ENCODE measurements around the gene KRT6B. TPM values are rescaled to one million over a fixed set of nuclear protein-coding genes. Genes with fewer than 3 reads are reported as not detected.

Gene KRT6B
- total RNA-seq, 1 donor from 2014 or later: not detected

DNA sequence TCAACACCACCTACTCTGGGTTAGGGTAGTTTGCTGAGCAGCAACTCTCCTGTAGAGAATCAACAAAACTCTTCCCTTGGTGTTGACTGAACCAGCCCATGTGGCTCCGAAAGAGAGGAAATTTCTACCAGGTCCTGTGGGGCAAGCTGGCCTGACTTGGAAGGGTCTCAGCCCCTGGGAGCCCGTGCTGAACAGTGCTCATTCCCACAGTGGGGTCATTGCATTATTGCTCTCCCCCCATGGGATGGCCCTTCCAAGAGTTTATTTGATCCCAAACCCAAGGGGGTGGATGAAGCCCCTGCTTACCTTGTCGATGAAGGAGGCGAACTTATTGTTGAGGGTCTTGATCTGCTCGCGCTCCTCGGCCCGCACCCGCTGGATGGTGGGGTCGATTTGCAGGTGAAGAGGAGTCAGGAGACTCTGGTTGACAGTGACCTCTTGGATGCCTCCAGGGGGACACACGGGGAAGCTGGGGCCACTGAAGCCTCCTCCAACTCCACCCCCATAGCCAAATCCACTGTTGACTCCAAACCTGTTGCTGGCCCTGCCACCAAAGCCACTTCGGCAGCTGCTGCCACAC lies 18.4 kb downstream of the KRT6B start:
- CTCF ChIA-PET: no interaction called here
- TF ChIP-seq, protein P1, sequence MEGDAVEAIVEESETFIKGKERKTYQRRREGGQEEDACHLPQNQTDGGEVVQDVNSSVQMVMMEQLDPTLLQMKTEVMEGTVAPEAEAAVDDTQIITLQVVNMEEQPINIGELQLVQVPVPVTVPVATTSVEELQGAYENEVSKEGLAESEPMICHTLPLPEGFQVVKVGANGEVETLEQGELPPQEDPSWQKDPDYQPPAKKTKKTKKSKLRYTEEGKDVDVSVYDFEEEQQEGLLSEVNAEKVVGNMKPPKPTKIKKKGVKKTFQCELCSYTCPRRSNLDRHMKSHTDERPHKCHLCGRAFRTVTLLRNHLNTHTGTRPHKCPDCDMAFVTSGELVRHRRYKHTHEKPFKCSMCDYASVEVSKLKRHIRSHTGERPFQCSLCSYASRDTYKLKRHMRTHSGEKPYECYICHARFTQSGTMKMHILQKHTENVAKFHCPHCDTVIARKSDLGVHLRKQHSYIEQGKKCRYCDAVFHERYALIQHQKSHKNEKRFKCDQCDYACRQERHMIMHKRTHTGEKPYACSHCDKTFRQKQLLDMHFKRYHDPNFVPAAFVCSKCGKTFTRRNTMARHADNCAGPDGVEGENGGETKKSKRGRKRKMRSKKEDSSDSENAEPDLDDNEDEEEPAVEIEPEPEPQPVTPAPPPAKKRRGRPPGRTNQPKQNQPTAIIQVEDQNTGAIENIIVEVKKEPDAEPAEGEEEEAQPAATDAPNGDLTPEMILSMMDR (IDR thresholded peaks at IDR 0.05): no peak
- Mint-ChIP-seq H3K36me3 (ENCODE audit: low read depth) (no peaks in the 10 kb centered on the region), H3K4me1 (no peaks in the 10 kb centered on the region), H3K27ac (no peak overlapping the region), H3K27me3 (peaks cover 19% of the 10 kb centered on the region), H3K9me3 (no peaks in the 10 kb centered on the region), H3K4me3 (no peak overlapping the region)
- POLR2A ChIA-PET: no interaction called here
- intact Hi-C loops (cut with micrococcal nuclease): no loop called here
- DNase-seq: no peak
- ATAC-seq (ENCODE audit: low read depth): no peak

DNA sequence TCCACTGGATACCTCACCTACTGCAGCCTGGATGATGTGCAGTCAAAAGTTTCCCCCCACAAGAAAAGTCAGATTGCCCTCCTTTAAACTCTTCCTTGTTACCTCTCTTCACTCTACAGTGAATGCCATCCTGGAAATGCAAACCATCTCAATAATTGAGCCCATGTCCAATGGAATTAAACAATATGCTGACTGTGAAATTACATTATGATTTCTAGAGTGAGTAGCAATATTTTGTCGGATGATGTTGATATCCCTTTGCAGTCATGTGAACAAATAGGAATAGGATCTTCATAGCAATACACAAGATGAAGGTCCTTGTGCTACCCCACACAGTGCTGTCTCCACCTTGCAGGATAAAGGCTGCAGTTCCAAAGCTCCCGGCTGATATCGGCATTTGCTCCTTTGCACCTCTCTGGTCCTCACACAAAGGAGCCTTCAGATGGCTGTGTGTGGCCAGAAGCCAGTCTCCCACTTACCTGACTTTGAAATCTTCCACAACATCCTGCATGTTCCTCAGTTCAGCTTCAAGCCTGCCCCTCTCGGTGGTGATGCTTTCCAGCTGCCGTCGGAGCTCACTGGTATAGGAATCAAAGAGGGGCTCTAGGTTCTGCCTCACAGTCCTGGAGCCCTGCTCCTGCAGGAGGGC lies 19.3 kb downstream of the KRT6B start:
- no peaks in the 10 kb centered on the region for H3K4me1 Mint-ChIP-seq
- no peak overlapping the region for H3K27ac Mint-ChIP-seq
- POLR2A ChIA-PET: no interaction called here
- CTCF ChIA-PET: no interaction called here
- H3K9me3 Mint-ChIP-seq: no peaks in the 10 kb centered on the region
- intact Hi-C loops (cut with micrococcal nuclease): no loop called here
- peaks cover 19% of the 10 kb centered on the region for H3K27me3 Mint-ChIP-seq
- no peak for DNase-seq
- TF ChIP-seq, protein P1 (IDR thresholded peaks at IDR 0.05): no peak
- ATAC-seq (ENCODE audit: low read depth): no peak
- no peak overlapping the region for H3K4me3 Mint-ChIP-seq
- no peaks in the 10 kb centered on the region for H3K36me3 Mint-ChIP-seq (ENCODE audit: low read depth)

DNA sequence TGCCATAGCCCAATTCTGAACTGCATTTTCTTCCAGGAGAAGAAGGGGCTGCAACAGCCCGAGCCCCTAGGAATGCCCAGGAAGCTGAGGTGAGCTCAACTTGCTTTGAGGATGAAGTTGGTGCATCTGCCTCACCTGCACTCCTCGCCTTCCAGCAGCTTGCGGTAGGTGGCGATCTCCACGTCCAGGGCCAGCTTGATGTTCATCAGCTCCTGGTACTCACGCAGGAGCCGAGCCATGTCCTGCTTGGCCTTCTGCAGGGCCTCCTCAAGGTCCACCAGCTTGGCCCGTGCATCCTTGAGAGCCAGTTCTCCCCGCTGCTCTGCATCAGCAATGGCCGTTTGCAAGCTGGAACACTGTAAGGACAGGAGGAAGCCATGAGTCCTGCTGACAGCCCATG lies 23.8 kb downstream of the KRT6B start:
- intact Hi-C loops (cut with micrococcal nuclease): no loop called here
- CTCF ChIA-PET: no interaction called here
- peaks cover 12% of the 10 kb centered on the region for H3K27me3 Mint-ChIP-seq

DNA sequence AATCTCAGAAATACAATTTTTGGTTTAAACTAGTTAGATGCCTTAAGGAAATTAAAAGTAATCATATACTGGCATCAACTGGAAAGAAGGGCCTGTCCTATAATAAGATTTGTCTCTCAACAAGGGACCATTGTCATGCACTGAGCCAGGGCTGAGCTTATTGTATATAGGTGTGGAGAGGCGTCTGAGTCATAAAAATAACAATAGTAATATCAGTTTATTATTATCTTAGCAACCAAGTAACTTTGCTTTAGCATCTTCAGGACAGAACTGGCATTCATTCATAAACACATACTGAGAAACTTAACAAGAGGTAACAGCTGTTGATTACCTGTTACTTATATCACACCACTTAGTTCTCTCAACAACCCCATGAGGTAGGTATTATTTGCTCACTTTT lies 24.9 kb downstream of the KRT6B start:
- H3K36me3 Mint-ChIP-seq (ENCODE audit: low read depth): no peaks in the 10 kb centered on the region
- POLR2A ChIA-PET: interaction anchor here (1.1 kb wide), 1 partner anchor 11 kb away, joined by 3 read pairs; no protein-coding TSS in a partner anchor
- intact Hi-C loops (cut with micrococcal nuclease): no loop called here
- TF ChIP-seq, protein P1 (IDR thresholded peaks at IDR 0.05): no peak
- no peaks in the 10 kb centered on the region for H3K9me3 Mint-ChIP-seq
- ATAC-seq (ENCODE audit: low read depth) (no peak), DNase-seq (no peak)
- H3K4me1 Mint-ChIP-seq: no peaks in the 10 kb centered on the region
- peaks cover 13% of the 10 kb centered on the region for H3K27me3 Mint-ChIP-seq
- no peak overlapping the region for H3K27ac Mint-ChIP-seq
- CTCF ChIA-PET: no interaction called here
- H3K4me3 Mint-ChIP-seq: no peak overlapping the region

More for the DNA sequence above, 23.8 kb downstream of the KRT6B start:
- DNase-seq (no peak), ATAC-seq (ENCODE audit: low read depth) (no peak)
- POLR2A ChIA-PET: no interaction called here
- no peaks in the 10 kb centered on the region for H3K9me3 Mint-ChIP-seq
- H3K27ac Mint-ChIP-seq: no peak overlapping the region
- no peaks in the 10 kb centered on the region for H3K36me3 Mint-ChIP-seq (ENCODE audit: low read depth)
- TF ChIP-seq, protein P1 (IDR thresholded peaks at IDR 0.05): no peak
- H3K4me1 Mint-ChIP-seq: no peaks in the 10 kb centered on the region
- H3K4me3 Mint-ChIP-seq: no peak overlapping the region

DNA sequence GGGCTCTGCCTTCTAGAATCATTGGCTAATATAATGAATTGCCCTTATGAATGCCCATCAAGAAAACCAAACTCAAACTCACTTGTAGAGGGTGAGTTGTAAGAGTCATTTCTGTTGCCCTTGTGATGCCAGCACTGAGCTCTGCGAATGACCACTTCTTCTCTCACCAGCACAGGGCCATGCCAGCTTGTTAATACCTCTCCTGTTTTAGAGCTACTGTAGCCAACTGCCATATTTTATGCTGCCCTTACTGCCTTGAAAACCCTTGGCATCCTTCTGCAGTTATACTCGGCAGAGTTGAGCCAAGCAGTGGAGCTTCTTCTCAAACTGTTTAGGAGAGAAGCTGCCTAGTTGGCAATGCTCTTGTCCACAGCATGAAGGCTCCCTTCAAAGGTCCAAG lies 25.9 kb downstream of the KRT6B start:
- ChIA-PET POLR2A (no interaction called here), CTCF (no interaction called here)
- ATAC-seq (ENCODE audit: low read depth) (no peak), DNase-seq (no peak)
- intact Hi-C loops (cut with micrococcal nuclease): no loop called here
- H3K27me3 Mint-ChIP-seq: peaks cover 18% of the 10 kb centered on the region
- H3K9me3 Mint-ChIP-seq: no peaks in the 10 kb centered on the region
- H3K4me3 Mint-ChIP-seq: no peak overlapping the region
- no peak overlapping the region for H3K27ac Mint-ChIP-seq
- TF ChIP-seq, protein P1 (IDR thresholded peaks at IDR 0.05): no peak
- H3K36me3 Mint-ChIP-seq (ENCODE audit: low read depth): no peaks in the 10 kb centered on the region
- H3K4me1 Mint-ChIP-seq: no peaks in the 10 kb centered on the region
